GDM1 (cell line): ENCODE measurements around the gene HBM.
"Not testable (repeated sequence)": the region's sequence is repeated elsewhere in the genome, so short reads cannot be mapped to it uniquely, and the experiment has no call there.

Experiments
- DNase-seq: peaks from one replicate; lab custom pipeline; 2025; lab: John Stamatoyannopoulos, UW

The HBM gene

DNA sequence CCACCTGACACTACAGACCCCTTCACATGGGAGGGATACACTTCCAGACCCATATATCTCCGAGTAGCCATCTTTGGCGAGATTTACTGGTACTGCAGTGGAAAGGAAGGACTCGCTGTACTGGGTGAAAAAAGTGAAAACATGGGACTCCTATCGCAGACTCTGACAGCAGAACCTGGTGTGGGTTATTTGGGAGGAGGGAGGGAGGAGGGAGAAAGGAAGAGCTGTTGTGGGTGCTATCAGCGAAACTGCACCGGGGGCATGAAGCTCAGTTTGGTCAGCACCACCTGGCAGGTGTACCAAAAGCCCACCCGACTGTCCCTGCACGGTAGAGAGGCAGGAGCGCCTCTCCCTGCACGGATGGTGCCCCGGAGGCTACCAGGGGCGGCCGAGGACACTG, 19.4 kb downstream of the HBM start:
- no peak for DNase-seq

- DNase-seq: no peak
Measured at GRCh38 chr16:185691-186090, 19.9 kb downstream of the HBM start.

GRCh38 chr16:187330-187729, 21.6 kb downstream of the HBM start:
- no peak for DNase-seq

DNA sequence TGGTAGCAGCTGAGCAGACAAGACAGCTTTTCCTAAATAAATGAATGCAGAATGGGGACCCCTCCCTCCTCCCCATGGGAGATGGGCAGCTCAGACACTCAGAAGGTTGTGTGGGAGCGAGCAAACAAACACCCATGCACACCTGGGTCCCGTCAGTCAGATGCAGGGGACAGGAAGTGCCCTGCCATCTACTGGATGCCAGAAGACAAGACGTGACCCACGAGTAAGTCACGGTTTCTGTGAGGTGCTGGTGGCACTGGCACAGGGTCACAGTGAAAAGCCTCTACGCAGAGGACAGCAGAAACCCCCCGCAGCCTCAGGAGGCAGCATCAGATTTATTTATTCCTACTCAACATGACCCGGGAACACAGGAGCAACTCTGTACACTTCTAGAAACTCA, 22.9 kb downstream of the HBM start:
- DNase-seq: no peak

- no peak for DNase-seq
Measured at GRCh38 chr16:189604-190186, 23.9 kb downstream of the HBM start.

DNA sequence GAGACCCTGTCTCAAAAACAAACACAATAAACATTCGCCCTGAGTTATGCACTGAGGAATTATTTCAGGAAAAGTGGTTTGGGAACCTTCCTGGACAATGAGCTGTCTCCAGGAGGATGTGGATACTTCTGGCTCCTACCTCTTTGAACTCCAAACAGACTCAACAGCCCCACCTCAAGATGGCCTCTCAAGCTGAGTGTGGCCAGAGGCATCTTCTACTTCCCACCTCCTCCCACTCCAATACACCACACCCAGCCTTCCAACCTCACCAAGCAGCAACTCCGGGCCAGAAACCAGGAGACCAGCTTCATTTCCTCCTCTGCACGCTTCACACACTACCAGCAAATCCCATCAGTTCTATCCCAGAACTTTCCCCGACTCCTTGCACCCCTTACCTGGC, 26.1 kb downstream of the HBM start:
- no peak for DNase-seq

DNA sequence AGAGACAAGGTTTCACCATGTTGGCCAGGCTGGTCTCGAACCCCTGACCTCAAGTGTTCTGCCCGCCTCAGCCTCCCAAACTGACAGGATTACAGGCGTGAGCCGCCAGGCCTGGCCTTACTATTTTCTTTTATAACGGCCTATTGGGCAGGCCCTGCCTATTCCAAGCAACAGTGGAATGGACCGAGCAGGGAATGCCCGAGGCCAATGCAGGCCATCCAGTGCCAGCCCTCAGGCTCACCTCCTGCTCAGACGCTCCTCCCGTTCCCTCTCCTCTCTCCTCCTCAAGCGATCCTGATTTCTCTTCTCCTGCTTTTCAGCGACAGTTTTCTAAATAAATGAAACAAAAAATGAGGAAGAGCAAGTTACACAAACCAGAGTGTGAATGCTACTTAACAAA, 26.9 kb downstream of the HBM start:
- no peak for DNase-seq

DNA sequence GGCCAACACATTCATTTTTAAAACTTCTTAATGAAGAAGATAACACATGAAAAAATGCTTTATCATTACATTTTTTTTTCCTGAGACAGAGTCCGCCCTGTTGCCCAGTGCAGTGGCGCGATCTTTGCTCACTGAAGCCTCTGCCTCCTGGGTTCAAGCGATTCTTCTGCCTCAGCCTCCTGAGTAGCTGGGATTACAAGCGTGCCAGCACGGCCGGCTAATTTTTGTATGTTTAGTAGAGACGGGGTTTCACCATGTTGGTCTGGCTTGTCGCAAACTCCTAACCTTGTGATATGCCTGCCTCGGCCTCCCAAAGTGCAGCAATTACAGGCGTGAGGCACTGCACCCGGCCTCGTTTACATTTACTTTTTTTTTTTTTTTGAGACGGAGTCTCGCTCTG, 27.7 kb downstream of the HBM start:
- no peak for DNase-seq

GRCh38 chr16:194516-194915, 28.7 kb downstream of the HBM start:
- DNase-seq: no peak

- DNase-seq: no peak
Measured at GRCh38 chr16:200388-200787, 34.6 kb downstream of the HBM start.

GRCh38 chr16:203246-203645, 37.5 kb downstream of the HBM start:
- no peak for DNase-seq

DNA sequence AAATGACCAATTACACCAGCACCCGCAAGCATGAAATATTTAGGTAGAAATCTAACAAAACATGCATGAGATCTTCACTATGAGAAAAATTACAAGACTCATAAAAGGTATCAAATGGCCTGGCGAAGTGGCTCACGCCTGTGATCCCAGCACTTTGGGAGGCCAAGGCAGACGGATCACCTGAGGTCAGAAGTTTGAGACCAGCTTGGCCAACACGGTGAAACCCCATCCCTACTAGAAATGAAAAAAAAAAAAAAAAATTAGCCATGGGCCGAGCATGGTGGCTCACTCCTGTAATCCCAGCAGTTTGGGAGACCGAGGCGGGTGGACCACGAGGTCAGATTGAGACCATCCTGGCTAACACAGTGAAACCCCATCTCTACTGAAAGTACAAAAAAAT, 38.3 kb downstream of the HBM start:
- DNase-seq: not testable (repeated sequence)

DNA sequence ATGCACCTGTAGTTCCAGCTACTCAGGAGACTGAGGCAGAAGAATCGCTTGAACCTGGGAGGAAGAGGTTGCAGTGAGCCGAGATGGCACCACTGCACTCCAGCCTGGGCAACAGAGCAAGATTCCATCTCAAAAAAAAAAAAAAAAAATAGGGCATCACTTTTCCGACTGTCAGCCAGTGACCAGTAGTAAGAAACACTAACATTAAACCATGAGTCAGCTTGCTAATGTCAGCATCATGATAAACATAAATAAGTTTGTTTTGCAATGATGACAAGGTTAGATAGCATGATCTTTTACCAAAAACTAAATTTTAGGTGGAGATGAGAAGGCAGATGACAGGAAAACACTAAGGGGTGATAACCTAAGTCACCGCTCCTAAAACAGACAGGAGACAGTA, 43.6 kb downstream of the HBM start:
- not testable (repeated sequence) for DNase-seq

DNA sequence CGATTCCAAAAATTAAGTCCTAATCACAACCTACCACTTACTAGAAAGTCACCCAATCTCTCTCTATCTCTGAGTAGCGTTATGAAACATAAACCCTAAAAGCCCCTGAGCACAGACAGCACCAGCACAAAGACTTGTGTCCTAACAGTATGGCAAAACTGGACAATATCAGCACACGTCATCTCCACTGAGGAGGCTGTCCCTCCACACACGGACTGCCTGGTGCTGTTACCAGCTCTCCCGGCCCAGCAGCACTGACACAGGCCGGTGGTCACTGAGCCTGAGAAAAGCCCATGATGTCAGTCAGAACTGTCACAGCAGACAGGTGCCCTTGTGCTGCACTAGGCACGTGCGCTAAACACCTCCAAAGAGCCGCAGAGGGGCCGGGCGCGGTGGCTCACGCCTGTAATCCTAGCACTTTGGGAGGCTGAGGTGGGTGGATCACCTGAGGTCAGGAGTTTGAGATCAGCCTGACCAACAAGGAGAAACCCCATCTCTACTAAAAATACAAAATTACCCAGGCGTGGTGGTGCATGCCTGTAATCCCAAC, 45.9 kb downstream of the HBM start:
- not testable (repeated sequence) for DNase-seq

DNA sequence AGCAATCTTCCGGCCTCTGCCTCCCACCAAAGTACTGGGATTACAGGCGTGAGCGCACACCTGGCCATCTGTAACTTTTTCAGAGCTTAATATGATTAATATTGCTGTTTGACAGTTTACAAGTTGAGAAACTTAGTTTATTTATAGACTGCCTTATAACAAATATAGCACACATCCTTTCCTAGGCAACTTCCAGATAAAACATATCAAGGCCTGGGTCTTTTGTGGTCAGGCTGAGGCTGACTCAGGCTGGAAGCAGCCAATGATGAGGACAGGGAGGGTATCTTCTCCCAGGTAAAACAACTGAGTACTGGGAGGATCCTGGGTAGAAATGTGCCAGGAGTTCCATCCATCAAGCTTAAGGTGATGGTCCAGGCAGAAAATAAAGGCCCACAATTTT, 47.2 kb downstream of the HBM start:
- DNase-seq: no peak
